EL (cell line): ENCODE results near the gene PHACTR1.
"Not testable (repeated sequence)": the region's sequence is repeated elsewhere in the genome, so short reads cannot be mapped to it uniquely, and the experiment has no call there.

Experiments
- DNase-seq: peaks from one replicate; pipeline ENCODE4 v3.0.0-alpha.2; 2016

PHACTR1 gene

GRCh38 chr6:12716298-12716916 lies at the start of gene PHACTR1:
Gene PHACTR1 (plus strand): TSS chr6:12716767.
- DNase-seq, result no peak

GRCh38 chr6:12666886-12667285 lies 49.7 kb upstream of the PHACTR1 start:
- no peak for DNase-seq

- DNase-seq, result no peak
Observed at GRCh38 chr6:12675931-12676330, 40.6 kb upstream of the PHACTR1 start.

GRCh38 chr6:12679341-12679740 lies 37.2 kb upstream of the PHACTR1 start:
- DNase-seq, result no peak

- no peak for DNase-seq
Observed at GRCh38 chr6:12693122-12693521, 23.4 kb upstream of the PHACTR1 start.

- no peak for DNase-seq
Observed at GRCh38 chr6:12698298-12698697, 18.3 kb upstream of the PHACTR1 start.

GRCh38 chr6:12704946-12705345 lies 11.6 kb upstream of the PHACTR1 start:
- no peak for DNase-seq

- DNase-seq, result peak; percentile 91
Observed at GRCh38 chr6:12709116-12709515, 7.5 kb upstream of the PHACTR1 start.

- peak; percentile 31 for DNase-seq
Observed at GRCh38 chr6:12709556-12710232, 6.9 kb upstream of the PHACTR1 start.

- DNase-seq, result no peak
Observed at GRCh38 chr6:12710921-12711320, 5.6 kb upstream of the PHACTR1 start.

- DNase-seq, result no peak
Observed at GRCh38 chr6:12714022-12714421, 2.5 kb upstream of the PHACTR1 start.

GRCh38 chr6:12715437-12715836 lies 1.1 kb upstream of the PHACTR1 start:
- DNase-seq, result no peak

- DNase-seq, result no peak
Observed at GRCh38 chr6:12717356-12717755, 789 bp downstream of the PHACTR1 start.

- peak; percentile 92 for DNase-seq
Observed at GRCh38 chr6:12718015-12718414, 1.4 kb downstream of the PHACTR1 start.

GRCh38 chr6:12719017-12719416 lies 2.5 kb downstream of the PHACTR1 start:
- peak; percentile 27 for DNase-seq

GRCh38 chr6:12720310-12720709 lies 3.7 kb downstream of the PHACTR1 start:
- no peak for DNase-seq

- DNase-seq, result no peak
Observed at GRCh38 chr6:12725263-12725662, 8.7 kb downstream of the PHACTR1 start.

- no peak for DNase-seq
Observed at GRCh38 chr6:12729467-12729866, 12.9 kb downstream of the PHACTR1 start.

- not testable (repeated sequence) for DNase-seq
Observed at GRCh38 chr6:12730809-12731208, 14.2 kb downstream of the PHACTR1 start.

GRCh38 chr6:12733876-12734275 lies 17.3 kb downstream of the PHACTR1 start:
- DNase-seq, result no peak

- no peak for DNase-seq
Observed at GRCh38 chr6:12735786-12736185, 19.2 kb downstream of the PHACTR1 start.

- DNase-seq, result no peak
Observed at GRCh38 chr6:12748411-12748810, 31.8 kb downstream of the PHACTR1 start.

- DNase-seq, result peak; percentile 74
Observed at GRCh38 chr6:12748815-12749521, 32.4 kb downstream of the PHACTR1 start.
